Measurements from ENCODE around the gene CCND1.
"Not testable (repeated sequence)": the region's sequence is repeated elsewhere in the genome, so short reads cannot be mapped to it uniquely, and the experiment has no call there.

CCND1 gene

DNA sequence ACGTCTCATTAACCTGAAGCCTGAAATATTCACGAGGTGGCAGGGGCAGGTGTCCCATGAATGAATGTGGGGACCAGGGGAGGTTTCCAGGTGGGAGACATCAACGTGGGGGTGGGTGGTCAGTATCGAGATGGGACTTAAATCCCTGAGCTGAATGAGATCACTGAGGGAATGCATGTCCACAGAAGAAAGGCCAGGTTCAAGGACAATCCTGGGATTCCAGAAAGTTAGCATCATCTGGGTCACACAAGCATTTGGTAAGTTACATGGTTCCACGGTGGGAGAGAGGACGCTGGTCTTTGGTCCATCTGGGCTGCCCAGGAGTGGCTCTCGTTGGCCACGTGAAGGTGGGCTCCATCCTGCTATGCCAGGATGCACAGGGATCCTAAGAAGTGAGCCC, 22.7 kb upstream of the CCND1 start:
- no peak for DNase-seq

GRCh38 chr11:69620683-69621290, 20.2 kb upstream of the CCND1 start:
- no peak for DNase-seq

- not testable (repeated sequence) for DNase-seq
These were observed 18.8 kb upstream of the CCND1 start for GRCh38 chr11:69622097-69622681.

DNA sequence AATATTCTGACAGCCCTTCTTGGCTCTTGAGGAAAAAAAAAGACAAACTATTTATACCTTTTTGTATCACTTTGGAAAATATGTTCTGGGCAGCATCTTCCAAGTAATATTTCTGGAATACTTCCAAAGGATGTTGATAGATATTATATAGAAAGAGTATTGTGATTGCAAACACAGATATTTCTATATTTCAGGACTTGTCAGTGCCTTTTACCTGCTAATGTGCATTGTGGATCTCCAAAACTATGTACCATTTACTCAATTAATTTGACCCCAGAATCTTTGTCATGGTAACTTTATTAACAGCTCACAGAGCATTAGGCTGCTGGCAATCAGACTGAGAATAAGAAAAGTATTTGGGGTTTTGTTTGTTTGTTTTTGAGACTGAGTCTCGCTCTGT, 16.7 kb upstream of the CCND1 start:
- no peak for DNase-seq

DNA sequence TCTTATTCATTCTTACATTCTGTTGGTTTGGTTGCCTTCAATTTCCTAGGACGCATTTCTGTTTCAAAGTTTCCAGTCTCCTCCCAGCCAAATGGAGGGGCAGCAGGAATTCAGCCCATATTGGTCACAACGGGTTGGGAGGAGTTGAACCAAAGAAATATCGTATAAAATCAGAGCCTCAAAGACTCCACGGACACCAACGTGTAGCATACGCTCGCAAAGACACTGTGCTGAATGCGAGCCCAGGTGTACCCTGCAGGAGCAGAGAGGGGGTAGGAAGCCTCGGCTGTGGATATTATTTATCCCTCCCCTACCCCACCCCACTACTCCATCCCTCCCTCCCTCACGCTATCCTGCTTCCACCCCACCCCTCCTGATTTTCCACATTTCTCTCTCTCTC, 15.5 kb upstream of the CCND1 start:
- DNase-seq, result no peak

DNA sequence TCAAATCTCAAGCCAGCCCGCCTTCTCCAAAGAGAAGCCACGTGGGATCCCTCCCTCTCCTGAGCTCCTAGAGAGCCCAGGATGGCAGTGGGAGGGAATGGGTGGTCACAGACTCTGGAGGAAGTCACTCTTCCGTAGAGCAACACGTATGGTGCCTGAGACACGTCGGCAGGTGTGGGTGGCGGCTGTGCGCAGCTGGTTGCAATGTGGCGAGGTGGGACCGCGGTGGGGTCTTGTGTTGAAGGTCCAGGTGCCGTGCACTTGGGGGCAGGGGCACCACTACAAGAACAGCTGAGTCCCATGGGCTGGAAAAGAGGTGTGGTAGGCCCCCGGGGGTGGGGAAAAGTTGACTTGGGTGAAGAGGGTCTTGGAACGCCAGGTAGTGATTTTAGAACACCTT, 13.4 kb upstream of the CCND1 start:
- no peak for DNase-seq

- DNase-seq, result no peak
These were observed 10.9 kb upstream of the CCND1 start for GRCh38 chr11:69630017-69630416.

DNA sequence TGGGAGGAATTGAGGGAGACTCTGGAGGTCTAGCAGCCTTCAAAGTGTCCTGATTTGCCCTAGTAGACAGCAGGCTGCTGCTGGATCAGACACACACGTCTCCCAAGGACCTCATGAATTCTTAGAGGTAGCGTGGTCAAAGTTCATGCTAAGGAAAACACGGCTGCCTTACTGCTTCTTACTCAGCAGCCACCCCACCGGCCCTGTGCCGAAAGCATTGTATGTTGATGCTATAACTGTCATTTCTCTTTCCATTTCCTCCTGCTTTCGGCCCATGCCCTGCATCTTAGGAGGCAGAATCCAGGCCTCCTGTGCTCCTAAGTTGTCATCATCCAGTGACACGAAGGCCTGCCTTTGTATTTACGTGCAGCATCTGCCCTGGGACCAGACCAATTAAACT, 10.5 kb upstream of the CCND1 start:
- DNase-seq, result no peak

GRCh38 chr11:69632900-69633299, 8.1 kb upstream of the CCND1 start:
- no peak for DNase-seq

- no peak for DNase-seq
These were observed 6.9 kb upstream of the CCND1 start for GRCh38 chr11:69634069-69634468.

GRCh38 chr11:69634590-69634989, 6.4 kb upstream of the CCND1 start:
- DNase-seq, result no peak

DNA sequence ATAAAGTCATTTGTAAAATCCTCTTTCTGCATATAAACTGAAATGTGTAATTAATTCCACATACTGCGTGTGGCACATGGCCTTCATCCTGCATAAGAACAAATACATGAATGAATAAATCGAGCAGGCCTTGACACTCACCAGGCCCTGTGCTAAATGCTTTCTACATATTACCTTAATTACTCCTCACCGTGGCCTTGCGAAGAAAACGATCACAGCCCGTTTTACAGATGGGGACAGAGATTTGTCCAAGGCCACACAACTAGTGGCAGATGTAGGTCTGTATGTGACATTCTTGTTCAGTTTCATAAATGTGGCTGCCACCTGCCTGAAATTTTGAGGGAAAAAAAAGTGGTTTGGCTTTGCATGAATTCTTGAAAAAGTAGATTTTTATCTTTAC, 5.8 kb upstream of the CCND1 start:
- no peak for DNase-seq

GRCh38 chr11:69635804-69636511, 5.0 kb upstream of the CCND1 start:
- DNase-seq, result no peak

- DNase-seq, result peak; percentile 32
These were observed 4.3 kb upstream of the CCND1 start for GRCh38 chr11:69636512-69637197.

GRCh38 chr11:69637198-69637940, 3.6 kb upstream of the CCND1 start:
- no peak for DNase-seq

- no peak for DNase-seq
These were observed 2.8 kb upstream of the CCND1 start for GRCh38 chr11:69637941-69638871.

DNA sequence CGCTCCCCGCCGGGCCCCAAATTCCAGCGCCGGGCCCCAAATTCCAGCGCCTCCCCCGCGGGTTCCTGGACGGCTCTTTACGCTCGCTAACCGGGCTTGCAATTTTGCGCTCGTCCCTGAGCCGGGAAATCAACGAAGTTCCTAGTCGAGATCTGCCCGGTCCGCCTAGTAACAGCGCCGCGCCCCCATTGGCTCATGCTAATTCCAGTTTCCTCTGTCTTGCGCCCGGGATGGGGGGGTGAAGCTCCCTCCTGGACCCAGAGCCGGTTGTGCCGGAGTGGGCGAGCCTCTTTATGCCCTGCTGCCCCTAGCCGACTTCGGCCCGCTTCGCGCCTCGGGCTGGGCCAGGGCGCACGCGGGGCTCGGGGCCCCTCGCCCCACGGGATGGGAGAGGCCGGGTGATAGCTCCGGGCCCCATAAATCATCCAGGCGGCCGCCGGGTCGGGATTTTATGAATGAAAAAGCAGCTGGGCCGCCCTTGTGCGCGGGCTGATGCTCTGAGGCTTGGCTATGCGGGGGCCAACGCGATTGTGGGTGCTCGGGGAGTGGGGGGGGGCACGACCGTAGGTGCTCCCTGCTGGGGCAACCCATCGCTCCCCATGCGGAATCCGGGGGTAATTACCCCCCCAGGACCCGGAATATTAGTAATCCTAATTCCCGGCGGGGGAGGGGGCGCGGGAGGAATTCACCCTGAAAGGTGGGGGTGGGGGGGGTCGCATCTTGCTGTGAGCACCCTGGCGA, 1.8 kb upstream of the CCND1 start:
- peak; percentile 82 for DNase-seq

DNA sequence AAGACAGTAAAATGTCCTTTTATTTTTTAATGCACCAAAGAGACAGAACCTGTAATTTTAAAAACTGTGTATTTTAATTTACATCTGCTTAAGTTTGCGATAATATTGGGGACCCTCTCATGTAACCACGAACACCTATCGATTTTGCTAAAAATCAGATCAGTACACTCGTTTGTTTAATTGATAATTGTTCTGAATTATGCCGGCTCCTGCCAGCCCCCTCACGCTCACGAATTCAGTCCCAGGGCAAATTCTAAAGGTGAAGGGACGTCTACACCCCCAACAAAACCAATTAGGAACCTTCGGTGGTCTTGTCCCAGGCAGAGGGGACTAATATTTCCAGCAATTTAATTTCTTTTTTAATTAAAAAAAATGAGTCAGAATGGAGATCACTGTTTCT, 1.1 kb upstream of the CCND1 start:
- no peak for DNase-seq

GRCh38 chr11:69640260-69640994, 529 bp upstream of the CCND1 start:
- DNase-seq, result no peak

DNA sequence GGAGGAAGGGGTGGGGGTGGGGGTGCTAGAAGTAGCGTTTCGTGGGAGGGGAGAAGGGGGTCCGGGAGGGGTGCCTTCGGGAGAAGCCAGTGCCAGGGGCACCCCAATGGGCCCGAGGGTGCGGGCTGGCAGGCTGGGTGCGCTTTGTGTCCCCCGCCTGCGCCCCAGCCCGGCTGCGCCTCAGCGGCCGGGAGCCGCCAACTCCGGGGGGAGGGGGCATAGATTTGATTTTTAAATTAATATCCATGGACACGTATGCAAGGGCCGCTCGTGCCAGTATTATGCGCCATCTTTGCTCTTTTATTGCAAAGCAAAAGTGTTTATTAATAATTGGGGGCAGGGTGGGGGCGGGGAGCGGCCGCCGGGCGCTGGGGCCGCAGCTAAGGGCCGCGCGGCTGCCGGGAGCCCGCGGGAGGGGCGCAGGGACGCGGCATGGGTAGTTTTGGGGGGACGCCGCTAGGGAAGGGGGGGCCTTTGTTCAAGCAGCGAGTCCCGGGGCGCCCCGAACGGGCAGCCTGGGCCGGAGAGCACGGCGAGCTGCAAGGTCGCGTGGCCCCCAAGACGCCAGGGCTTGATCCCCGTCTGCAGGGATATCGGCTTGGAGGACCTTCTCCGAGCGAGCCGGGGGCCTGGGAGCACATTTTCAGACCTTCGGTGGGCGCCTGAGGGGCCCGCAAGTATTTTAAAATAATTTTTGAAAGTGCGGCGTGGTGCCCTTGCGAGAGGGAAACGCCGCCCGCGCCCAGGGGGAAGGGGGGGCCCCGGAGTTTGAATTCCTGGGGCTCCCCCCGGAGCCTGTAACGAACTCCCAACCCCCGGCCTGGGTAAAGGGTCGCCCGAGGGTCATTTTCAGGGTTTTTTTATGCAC, 959 bp downstream of the CCND1 start:
- no peak for DNase-seq

All from kidney glomerular epithelial cell (primary cell).